Measurements from ENCODE around the gene COX19. TPM values are rescaled to one million over a fixed set of nuclear protein-coding genes. Genes with fewer than 3 reads are reported as not detected.

COX19 gene
- total and polyA plus RNA-seq, 2 donors (not counting 3 experiments of a cell fraction or from before 2014, with no cell fraction given) = 6.8 to 10.6 TPM

- Histone ChIP-seq H3K4me1 (ENCODE audit: control insufficient read depth, extremely low read depth, insufficient read depth, low read length) (no peaks in the 10 kb centered on the region), H3K27ac (ENCODE audit: insufficient read depth, low read depth, low read length) (no peak within 1 kb of the TSS), H2AFZ (ENCODE audit: low read depth, low read length) (no peak within 1 kb of the TSS), H3K27me3 (ENCODE audit: control insufficient read depth in 2 of 2, insufficient read depth in 2 of 2, low read length in 2 of 2) (no peaks in the 10 kb centered on the region), H3K9me1 (replicated peaks; ENCODE audit: control insufficient read depth, extremely low read depth, insufficient read depth, low read length) (no peaks in the 10 kb centered on the region), H3K9ac (replicated peaks; ENCODE audit: extremely low read depth, insufficient read depth, low read length) (no peak within 1 kb of the TSS), H3K4me2 (ENCODE audit: insufficient read depth, low read length) (no peak within 1 kb of the TSS), H4K20me1 (replicated peaks; ENCODE audit: control insufficient read depth, extremely low read depth, insufficient read depth, low read length) (no peaks in the 10 kb centered on the region), H3K9me3 (replicated peaks; ENCODE audit: control insufficient read depth, insufficient read depth, low read length) (no peaks in the 10 kb centered on the region), H3K79me2 (ENCODE audit: control insufficient read depth, insufficient read depth, low read length) (no peaks in the 10 kb centered on the region), H3K36me3 (ENCODE audit: control insufficient read depth in 2 of 2, extremely low read depth in 1 of 2, insufficient read depth in 2 of 2, low read length in 2 of 2) (no peaks in the 10 kb centered on the region), H3K4me3 (replicated peaks in 1 of 3; ENCODE audit: insufficient read depth in 1 of 3, low read depth in 1 of 3, low read length in 3 of 3) (no peak within 1 kb of the TSS)
- FAIRE-seq (no peak), DNase-seq (ENCODE audit: low read depth, low spot score) (no peak)
- intact Hi-C loops (cut with micrococcal nuclease) (no loop called here), dilution Hi-C loops (cut with MboI; ENCODE audit: extremely low pct_ligation_motif_present, low sequenced_read_pairs) (no loop called here)
- POLR2A ChIA-PET = interaction anchor here (0.6 kb wide), 1 partner anchor 13 kb away, joined by 4 read pairs; no protein-coding TSS in a partner anchor
- no TSS peak for BruUV-seq (replicated peaks)
- CTCF ChIA-PET = interaction anchor here (0.6 to 1.5 kb wide), 3 partner anchors 10 to 85 kb away, joined by 3 to 5 read pairs (median 4); no protein-coding TSS in a partner anchor
- TF ChIP-seq EZH2 (IDR thresholded peaks at IDR 0.05; ENCODE audit: borderline replicate concordance, low read depth, low read length, severe bottlenecking) = no peak
- TF ChIP-seq GATA2 (IDR thresholded peaks at IDR 0.05; ENCODE audit: insufficient read depth, insufficient read length, low read depth, low read length) = no peak
- TF ChIP-seq MYC (IDR thresholded peaks at IDR 0.05; ENCODE audit: low read depth, low read length) = no peak
- no peak for TF ChIP-seq FOS (IDR thresholded peaks at IDR 0.05; ENCODE audit: borderline replicate concordance, insufficient read depth, low read length)
- TF ChIP-seq, protein P1, sequence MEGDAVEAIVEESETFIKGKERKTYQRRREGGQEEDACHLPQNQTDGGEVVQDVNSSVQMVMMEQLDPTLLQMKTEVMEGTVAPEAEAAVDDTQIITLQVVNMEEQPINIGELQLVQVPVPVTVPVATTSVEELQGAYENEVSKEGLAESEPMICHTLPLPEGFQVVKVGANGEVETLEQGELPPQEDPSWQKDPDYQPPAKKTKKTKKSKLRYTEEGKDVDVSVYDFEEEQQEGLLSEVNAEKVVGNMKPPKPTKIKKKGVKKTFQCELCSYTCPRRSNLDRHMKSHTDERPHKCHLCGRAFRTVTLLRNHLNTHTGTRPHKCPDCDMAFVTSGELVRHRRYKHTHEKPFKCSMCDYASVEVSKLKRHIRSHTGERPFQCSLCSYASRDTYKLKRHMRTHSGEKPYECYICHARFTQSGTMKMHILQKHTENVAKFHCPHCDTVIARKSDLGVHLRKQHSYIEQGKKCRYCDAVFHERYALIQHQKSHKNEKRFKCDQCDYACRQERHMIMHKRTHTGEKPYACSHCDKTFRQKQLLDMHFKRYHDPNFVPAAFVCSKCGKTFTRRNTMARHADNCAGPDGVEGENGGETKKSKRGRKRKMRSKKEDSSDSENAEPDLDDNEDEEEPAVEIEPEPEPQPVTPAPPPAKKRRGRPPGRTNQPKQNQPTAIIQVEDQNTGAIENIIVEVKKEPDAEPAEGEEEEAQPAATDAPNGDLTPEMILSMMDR (IDR thresholded peaks at IDR 0.05; ENCODE audit: extremely low read depth in 1 of 2, insufficient read depth in 1 of 2, low read depth in 1 of 2, low read length in 2 of 2) = no peak
- no peak for TF ChIP-seq POLR2AphosphoS5 (IDR thresholded peaks at IDR 0.05; ENCODE audit: insufficient read depth, low read depth, low read length)
- TF ChIP-seq JUN (IDR thresholded peaks at IDR 0.05; ENCODE audit: borderline replicate concordance, insufficient read depth, insufficient read length, low read depth) = no peak
Observed at GRCh38 chr7:983004-983615, 7.8 kb upstream of the COX19 start, which contains the start of gene CYP2W1. Gene CYP2W1, plus strand, starts transcription at chr7:983181. Its CDS starts 31 bp downstream, at chr7:983212.
